ENCODE results near the gene TMED7. TPM values are rescaled to one million over a fixed set of nuclear protein-coding genes. Genes with fewer than 3 reads are reported as not detected.

The TMED7 gene
- total and polyA plus RNA-seq, 8 donors, result 73.9 to 115 (median 81.7) TPM

DNA sequence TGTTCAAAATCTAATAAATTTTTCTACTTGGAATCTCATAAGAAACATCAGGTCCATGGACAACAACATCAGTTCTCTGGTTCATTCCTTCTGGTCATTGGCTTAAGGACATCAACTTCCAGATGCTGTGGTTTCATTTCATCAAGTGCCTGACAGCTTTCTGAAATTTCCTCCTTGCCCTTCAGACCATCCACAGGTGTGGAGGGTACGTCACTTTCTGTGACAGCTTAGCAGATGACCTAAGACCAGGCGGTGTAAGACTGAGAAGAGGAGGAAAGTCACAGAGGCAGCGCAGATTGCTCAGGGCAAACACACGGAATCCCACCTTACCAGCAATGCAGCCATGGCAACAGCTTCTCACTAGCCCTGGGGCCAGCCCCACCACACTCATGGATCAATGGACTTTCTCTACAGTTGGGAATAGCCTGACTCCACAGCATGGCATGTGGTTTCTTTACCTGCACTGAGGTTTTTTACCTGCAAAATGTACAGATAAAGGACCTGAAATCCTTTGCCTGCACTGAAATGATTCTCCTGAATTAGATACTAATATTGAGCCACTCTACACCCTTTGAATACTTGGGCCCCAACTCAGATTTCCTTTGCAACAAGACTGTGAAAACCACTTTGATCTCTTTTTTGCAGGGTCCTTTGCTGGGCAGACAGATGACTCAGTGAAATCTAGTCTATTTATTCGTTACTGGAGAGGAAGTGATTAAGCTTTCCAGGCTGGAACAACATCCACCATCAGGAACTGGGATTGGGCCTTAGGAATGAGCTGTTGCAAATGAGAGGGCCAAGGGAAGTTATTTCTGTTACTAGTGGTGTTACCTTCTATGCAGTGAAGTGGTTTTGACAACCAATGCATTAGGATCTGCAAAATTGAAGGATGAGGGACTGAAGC lies 50.4 kb downstream of the TMED7 start:
- ATAC-seq (no peak), DNase-seq (no peak)
- Histone ChIP-seq H3K9me3 (no peaks in the 10 kb centered on the region), H3K4me1 (no peaks in the 10 kb centered on the region), H3K4me3 (no peak overlapping the region), H3K36me3 (no peaks in the 10 kb centered on the region), H3K27me3 (no peaks in the 10 kb centered on the region), H3K27ac (no peak overlapping the region)
- TF ChIP-seq, protein P1, sequence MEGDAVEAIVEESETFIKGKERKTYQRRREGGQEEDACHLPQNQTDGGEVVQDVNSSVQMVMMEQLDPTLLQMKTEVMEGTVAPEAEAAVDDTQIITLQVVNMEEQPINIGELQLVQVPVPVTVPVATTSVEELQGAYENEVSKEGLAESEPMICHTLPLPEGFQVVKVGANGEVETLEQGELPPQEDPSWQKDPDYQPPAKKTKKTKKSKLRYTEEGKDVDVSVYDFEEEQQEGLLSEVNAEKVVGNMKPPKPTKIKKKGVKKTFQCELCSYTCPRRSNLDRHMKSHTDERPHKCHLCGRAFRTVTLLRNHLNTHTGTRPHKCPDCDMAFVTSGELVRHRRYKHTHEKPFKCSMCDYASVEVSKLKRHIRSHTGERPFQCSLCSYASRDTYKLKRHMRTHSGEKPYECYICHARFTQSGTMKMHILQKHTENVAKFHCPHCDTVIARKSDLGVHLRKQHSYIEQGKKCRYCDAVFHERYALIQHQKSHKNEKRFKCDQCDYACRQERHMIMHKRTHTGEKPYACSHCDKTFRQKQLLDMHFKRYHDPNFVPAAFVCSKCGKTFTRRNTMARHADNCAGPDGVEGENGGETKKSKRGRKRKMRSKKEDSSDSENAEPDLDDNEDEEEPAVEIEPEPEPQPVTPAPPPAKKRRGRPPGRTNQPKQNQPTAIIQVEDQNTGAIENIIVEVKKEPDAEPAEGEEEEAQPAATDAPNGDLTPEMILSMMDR (IDR thresholded peaks at IDR 0.05), result no peak
- intact Hi-C loops (cut with DNase I), result no loop called here

DNA sequence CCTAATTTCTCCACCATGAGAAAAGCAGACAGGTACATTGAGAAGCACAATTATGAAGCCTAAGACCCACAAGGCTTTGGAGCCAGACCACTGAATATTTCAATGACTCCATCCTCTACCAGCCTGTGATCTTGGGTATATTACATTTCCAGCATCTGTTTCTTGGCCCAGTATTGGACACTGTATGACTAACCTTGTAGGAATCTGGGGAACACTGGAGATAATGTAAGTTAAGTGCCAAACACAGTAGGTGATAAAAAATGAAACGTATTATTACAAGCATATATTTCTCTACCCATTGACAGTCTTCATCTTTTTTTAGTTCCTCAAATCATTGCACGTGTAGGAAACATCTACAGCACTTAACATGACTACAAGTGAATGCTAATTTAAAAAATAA lies 52.7 kb downstream of the TMED7 start:
- no peaks in the 10 kb centered on the region for H3K9me3 ChIP-seq
- ATAC-seq, result no peak
- intact Hi-C loops (cut with DNase I), result no loop called here
- no peaks in the 10 kb centered on the region for H3K27me3 ChIP-seq
- no peak overlapping the region for H3K4me3 ChIP-seq
- no peak for DNase-seq
- TF ChIP-seq, protein P1 (IDR thresholded peaks at IDR 0.05), result no peak
- H3K36me3 ChIP-seq, result no peaks in the 10 kb centered on the region
- H3K27ac ChIP-seq, result no peak overlapping the region
- no peaks in the 10 kb centered on the region for H3K4me1 ChIP-seq

DNA sequence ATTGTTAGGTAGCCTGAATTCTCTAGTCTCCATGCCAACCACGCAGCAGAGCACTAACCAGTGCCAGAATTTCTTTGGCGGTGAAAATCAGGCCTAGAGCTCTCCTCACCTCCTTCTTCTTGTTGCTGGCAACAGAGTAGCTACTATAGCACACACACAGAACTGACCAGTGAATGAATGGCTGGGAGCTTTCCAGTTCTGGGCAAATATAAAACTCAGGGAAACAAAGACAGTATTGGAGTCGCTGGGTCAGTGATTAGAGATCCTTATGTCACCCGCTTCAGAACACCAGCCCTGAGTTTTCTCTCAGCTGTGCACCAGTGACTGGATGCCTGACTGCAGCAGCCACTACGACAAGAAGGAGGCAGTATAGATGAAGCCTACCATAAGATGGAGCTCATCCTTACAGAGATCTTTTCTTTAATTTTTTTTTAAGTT lies 54.4 kb downstream of the TMED7 start:
- H3K4me3 ChIP-seq, result no peak overlapping the region
- H3K4me1 ChIP-seq, result no peaks in the 10 kb centered on the region
- ATAC-seq (no peak), DNase-seq (peak in 1 of 4 donors; percentile 13)
- no peaks in the 10 kb centered on the region for H3K36me3 ChIP-seq
- no peaks in the 10 kb centered on the region for H3K27me3 ChIP-seq
- intact Hi-C loops (cut with DNase I), result no loop called here
- TF ChIP-seq, protein P1 (IDR thresholded peaks at IDR 0.05), result no peak
- no peaks in the 10 kb centered on the region for H3K9me3 ChIP-seq
- no peak overlapping the region for H3K27ac ChIP-seq

DNA sequence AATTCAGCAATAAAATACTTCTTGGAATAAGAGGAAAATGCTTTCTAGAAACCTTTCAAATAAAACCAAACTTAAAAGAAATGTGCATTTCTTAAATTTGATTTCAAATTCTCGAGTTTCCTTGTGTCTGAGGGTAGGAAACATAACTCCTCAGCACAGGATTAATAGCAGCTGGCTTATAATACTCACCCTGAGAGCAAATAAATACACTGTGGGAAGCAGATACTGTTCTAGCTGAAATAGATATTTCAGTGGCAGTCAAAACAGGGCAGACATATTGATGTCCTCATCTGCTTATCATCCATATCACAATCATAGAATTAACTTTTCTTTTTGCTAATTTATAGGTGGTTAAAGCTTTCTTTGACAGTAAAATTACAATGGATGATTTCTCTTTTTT lies 57.2 kb downstream of the TMED7 start:
- TF ChIP-seq, protein P1 (IDR thresholded peaks at IDR 0.05), result no peak
- DNase-seq, result no peak
- Histone ChIP-seq H3K4me3 (no peak overlapping the region), H3K27ac (no peak overlapping the region), H3K4me1 (no peaks in the 10 kb centered on the region), H3K27me3 (no peaks in the 10 kb centered on the region), H3K36me3 (no peaks in the 10 kb centered on the region), H3K9me3 (no peaks in the 10 kb centered on the region)
- no peak for ATAC-seq
- intact Hi-C loops (cut with DNase I), result no loop called here

DNA sequence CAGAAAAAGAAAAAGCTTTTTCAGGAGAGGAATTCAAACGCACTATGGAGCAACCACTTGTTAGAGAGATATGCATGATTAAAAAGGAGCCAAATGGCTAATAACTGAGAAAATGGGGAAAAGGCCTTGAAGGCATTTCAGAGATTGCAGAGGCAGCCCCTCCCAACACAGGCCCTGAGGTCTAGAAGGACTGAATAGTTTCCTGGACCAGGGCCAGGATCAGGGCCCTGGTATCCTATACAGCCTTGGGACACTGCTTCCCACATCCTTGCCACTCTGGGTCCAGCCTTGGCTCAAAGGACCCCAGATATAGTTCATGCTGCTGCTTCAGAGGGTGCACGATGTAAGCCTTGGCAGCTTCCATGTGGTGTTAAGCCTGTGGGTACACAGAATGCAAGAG lies 60.6 kb downstream of the TMED7 start:
- Histone ChIP-seq H3K4me3 (no peak overlapping the region), H3K27ac (no peak overlapping the region), H3K9me3 (no peaks in the 10 kb centered on the region), H3K27me3 (no peaks in the 10 kb centered on the region), H3K36me3 (no peaks in the 10 kb centered on the region), H3K4me1 (no peaks in the 10 kb centered on the region)
- intact Hi-C loops (cut with DNase I), result no loop called here
- no peak for DNase-seq
- TF ChIP-seq, protein P1 (IDR thresholded peaks at IDR 0.05), result no peak
- ATAC-seq, result no peak

Other genes with a start within 250 kb of the TMED7 start
- gene FEM1C, start 81.3 kb downstream of the TMED7 start, total RNA-seq, result 10 to 100 TPM; 22.7 to 28.7 TPM
- 10 to 100 TPM; 21.1 to 24.8 (median 23.3) TPM for gene FEM1C, start 81.3 kb downstream of the TMED7 start, polyA plus RNA-seq (ENCODE audit: insufficient read length in 6 of 6)
- 1 to 10 TPM; 5.4 to 8.6 TPM for gene TICAM2, start 23.6 kb downstream of the TMED7 start, total RNA-seq
- 1 to 10 TPM; 3.2 to 8.2 (median 6.4) TPM for gene TICAM2, start 23.6 kb downstream of the TMED7 start, polyA plus RNA-seq (ENCODE audit: insufficient read length in 6 of 6)
- 1 to 10 TPM; 4.9 to 5.8 TPM for gene CDO1, start 190.6 kb upstream of the TMED7 start, total RNA-seq
- gene CDO1, start 190.6 kb upstream of the TMED7 start, polyA plus RNA-seq (ENCODE audit: insufficient read length in 6 of 6), result 10 to 100 TPM; 55.7 to 80.3 (median 61.0) TPM
- 10 to 100 TPM; 31.5 to 39.8 TPM for gene ATG12, start 215.5 kb upstream of the TMED7 start, total RNA-seq
- gene ATG12, start 215.5 kb upstream of the TMED7 start, polyA plus RNA-seq (ENCODE audit: insufficient read length in 6 of 6), result 10 to 100 TPM; 70.6 to 93.9 (median 78.5) TPM
- gene AP3S1, start 215.9 kb upstream of the TMED7 start, total RNA-seq, result 10 to 100 TPM; 77.1 to 89.2 TPM
- gene AP3S1, start 215.9 kb upstream of the TMED7 start, polyA plus RNA-seq (ENCODE audit: insufficient read length in 6 of 6), result 100 to 1,000 TPM; 121 to 149 (median 139) TPM

All from left lung (tissue), 10 donors.